ENCODE measurements around the gene ZC2HC1B. TPM values are rescaled to one million over a fixed set of nuclear protein-coding genes. Genes with fewer than 3 reads are reported as not detected.

ZC2HC1B gene
- total RNA-seq, 1 donor from 2014 or later: not detected

GRCh38 chr6:143948208-143948607 lies 83.9 kb downstream of the ZC2HC1B start:
- H3K27ac Mint-ChIP-seq (ENCODE audit: unreplicated experiment): no peak overlapping the region
- no peak overlapping the region for H3K4me2 ChIP-seq (ENCODE audit: low read length)
- H3K27ac ChIP-seq (ENCODE audit: low read depth, low read length): no peak overlapping the region
- no peak overlapping the region for H3K4me3 Mint-ChIP-seq (ENCODE audit: unreplicated experiment)
- H3K27me3 Mint-ChIP-seq (ENCODE audit: low read depth, unreplicated experiment): peaks cover 2% of the 10 kb centered on the region
- no peaks in the 10 kb centered on the region for H3K36me3 ChIP-seq (ENCODE audit: insufficient read depth, low read length)
- no peaks in the 10 kb centered on the region for H3K4me1 Mint-ChIP-seq (ENCODE audit: low read depth, unreplicated experiment)
- H4K20me1 ChIP-seq (ENCODE audit: insufficient read depth, low read length): no peaks in the 10 kb centered on the region
- H2AFZ ChIP-seq (ENCODE audit: low read depth, low read length): no peak overlapping the region
- H3K36me3 Mint-ChIP-seq (ENCODE audit: low read depth, unreplicated experiment): peaks cover 5% of the 10 kb centered on the region
- H3K27me3 ChIP-seq (ENCODE audit: insufficient read depth, low read length): no peaks in the 10 kb centered on the region
- TF ChIP-seq CTCF (IDR thresholded peaks at IDR 0.05; ENCODE audit: insufficient read depth, low read depth, low read length) (no peak), EZH2 (IDR thresholded peaks at IDR 0.05; ENCODE audit: insufficient read depth, low read length) (no peak)
- H3K79me2 ChIP-seq (ENCODE audit: insufficient read depth, low read length): no peaks in the 10 kb centered on the region
- FAIRE-seq (no peak), DNase-seq (ENCODE audit: low read depth) (no peak)
- H3K4me3 ChIP-seq (ENCODE audit: insufficient read depth, low read depth, low read length): no peak overlapping the region
- H3K9me3 ChIP-seq (ENCODE audit: insufficient read depth, low read depth, low read length): peaks cover 6% of the 10 kb centered on the region
- H3K4me1 ChIP-seq (ENCODE audit: insufficient read depth, low read length): no peaks in the 10 kb centered on the region
- H3K9ac ChIP-seq (ENCODE audit: low read length): no peak overlapping the region
- peaks cover 6% of the 10 kb centered on the region for H3K9me3 Mint-ChIP-seq (ENCODE audit: unreplicated experiment)

- Histone ChIP-seq H3K79me2 (ENCODE audit: insufficient read depth, low read length) (no peaks in the 10 kb centered on the region), H3K4me2 (ENCODE audit: low read length) (no peak overlapping the region), H3K27me3 (ENCODE audit: insufficient read depth, low read length) (no peaks in the 10 kb centered on the region), H3K9ac (ENCODE audit: low read length) (no peak overlapping the region), H3K9me3 (ENCODE audit: insufficient read depth, low read depth, low read length) (peaks cover 6% of the 10 kb centered on the region), H3K36me3 (ENCODE audit: insufficient read depth, low read length) (no peaks in the 10 kb centered on the region), H4K20me1 (ENCODE audit: insufficient read depth, low read length) (no peaks in the 10 kb centered on the region), H3K27ac (ENCODE audit: low read depth, low read length) (no peak overlapping the region), H3K4me3 (ENCODE audit: insufficient read depth, low read depth, low read length) (no peak overlapping the region), H3K4me1 (ENCODE audit: insufficient read depth, low read length) (no peaks in the 10 kb centered on the region), H2AFZ (ENCODE audit: low read depth, low read length) (no peak overlapping the region)
- TF ChIP-seq CTCF (IDR thresholded peaks at IDR 0.05; ENCODE audit: insufficient read depth, low read depth, low read length) (no peak), EZH2 (IDR thresholded peaks at IDR 0.05; ENCODE audit: insufficient read depth, low read length) (no peak)
- Mint-ChIP-seq H3K4me3 (ENCODE audit: unreplicated experiment) (no peak overlapping the region), H3K27ac (ENCODE audit: unreplicated experiment) (no peak overlapping the region), H3K36me3 (ENCODE audit: low read depth, unreplicated experiment) (peaks cover 5% of the 10 kb centered on the region), H3K4me1 (ENCODE audit: low read depth, unreplicated experiment) (no peaks in the 10 kb centered on the region), H3K9me3 (ENCODE audit: unreplicated experiment) (peaks cover 6% of the 10 kb centered on the region), H3K27me3 (ENCODE audit: low read depth, unreplicated experiment) (peaks cover 2% of the 10 kb centered on the region)
- DNase-seq (ENCODE audit: low read depth): no peak
- no peak for FAIRE-seq
Observed at GRCh38 chr6:143949535-143949934, 85.3 kb downstream of the ZC2HC1B start.

- Histone ChIP-seq H3K4me3 (ENCODE audit: insufficient read depth, low read depth, low read length) (no peak overlapping the region), H3K36me3 (ENCODE audit: insufficient read depth, low read length) (no peaks in the 10 kb centered on the region), H3K27me3 (ENCODE audit: insufficient read depth, low read length) (no peaks in the 10 kb centered on the region), H3K9me3 (ENCODE audit: insufficient read depth, low read depth, low read length) (peaks cover 6% of the 10 kb centered on the region), H3K4me1 (ENCODE audit: insufficient read depth, low read length) (no peaks in the 10 kb centered on the region), H3K27ac (ENCODE audit: low read depth, low read length) (no peak overlapping the region), H3K79me2 (ENCODE audit: insufficient read depth, low read length) (no peaks in the 10 kb centered on the region), H2AFZ (ENCODE audit: low read depth, low read length) (no peak overlapping the region), H3K4me2 (ENCODE audit: low read length) (no peak overlapping the region), H3K9ac (ENCODE audit: low read length) (no peak overlapping the region), H4K20me1 (ENCODE audit: insufficient read depth, low read length) (no peaks in the 10 kb centered on the region)
- DNase-seq (ENCODE audit: low read depth) (no peak), FAIRE-seq (no peak)
- Mint-ChIP-seq H3K36me3 (ENCODE audit: low read depth, unreplicated experiment) (peaks cover 5% of the 10 kb centered on the region), H3K27me3 (ENCODE audit: low read depth, unreplicated experiment) (peaks cover 2% of the 10 kb centered on the region), H3K4me1 (ENCODE audit: low read depth, unreplicated experiment) (no peaks in the 10 kb centered on the region), H3K27ac (ENCODE audit: unreplicated experiment) (no peak overlapping the region), H3K4me3 (ENCODE audit: unreplicated experiment) (no peak overlapping the region), H3K9me3 (ENCODE audit: unreplicated experiment) (peaks cover 6% of the 10 kb centered on the region)
- no peak for TF ChIP-seq CTCF (IDR thresholded peaks at IDR 0.05; ENCODE audit: insufficient read depth, low read depth, low read length)
- TF ChIP-seq EZH2 (IDR thresholded peaks at IDR 0.05; ENCODE audit: insufficient read depth, low read length): no peak
Observed at GRCh38 chr6:143949962-143950361, 85.7 kb downstream of the ZC2HC1B start.
